A673 (cell line): ENCODE results near the gene DLL1. TPM values are rescaled to one million over a fixed set of nuclear protein-coding genes. Genes with fewer than 3 reads are reported as not detected.
"Not testable (repeated sequence)": the region's sequence is repeated elsewhere in the genome, so short reads cannot be mapped to it uniquely, and the experiment has no call there.

Experiments
- BruUV-seq: library from RNA; stranded (reverse); fragments of 400-500 nt; replicated peaks from 2 replicates; lab custom pipeline; 2021; lab: Mats Ljungman, UMichigan
- CTCF ChIA-PET: fragments of 300-600 bp; sonication (Branson Sonifier 250); formaldehyde crosslinking; loops from one replicate; lab custom pipeline; 2022; ENCODE audit warnings: antibody characterized with exemption; lab: Charles Lee
- POLR2A ChIA-PET: fragments of 300-600 bp; sonication (Branson Sonifier 250); formaldehyde crosslinking; loops from one replicate; lab custom pipeline; 2022; ENCODE audit warnings: antibody characterized with exemption; ENCODE audit not compliant: low non-redundant PET; lab: Charles Lee
- DNase-seq: peaks from one replicate; pipeline ENCODE4 v3.0.0-alpha.2; 2015; ENCODE audit warnings: low spot score
- H3K27ac ChIP-seq: fragments of 200-600 bp; sonication (generic); 2 replicates; pipeline ENCODE4 v1.5.1; 2016; ENCODE audit warnings: mixed run types, low read depth, mild to moderate bottlenecking, mixed read lengths, antibody characterized with exemption, low read length; ENCODE audit not compliant: poor library complexity, severe bottlenecking
- H3K27me3 ChIP-seq: fragments of 200-600 bp; sonication (generic); replicated peaks from 2 replicates; pipeline ENCODE4 v1.6.1; 2017; ENCODE audit warnings: mixed run types, low read depth, mild to moderate bottlenecking, mixed read lengths, antibody characterized with exemption, low read length; ENCODE audit not compliant: insufficient read depth, poor library complexity
- H3K36me3 ChIP-seq: fragments of 200-600 bp; sonication (generic); 2 replicates; pipeline ENCODE4 v1.6.1; 2016; ENCODE audit warnings: mixed run types, mild to moderate bottlenecking, mixed read lengths, antibody characterized with exemption, low read length; ENCODE audit not compliant: insufficient read depth, poor library complexity, severe bottlenecking
- H3K4me1 ChIP-seq: fragments of 200-600 bp; sonication (generic); 2 replicates; pipeline ENCODE4 v1.6.1; 2017; ENCODE audit warnings: mixed run types, mild to moderate bottlenecking, mixed read lengths, antibody characterized with exemption, low read length; ENCODE audit not compliant: insufficient read depth, poor library complexity, severe bottlenecking
- H3K4me3 ChIP-seq: fragments of 200-600 bp; sonication (generic); 2 replicates; pipeline ENCODE4 v1.5.1; 2016; ENCODE audit warnings: low read depth, mixed run types, mild to moderate bottlenecking, mixed read lengths, low read length; ENCODE audit not compliant: poor library complexity, severe bottlenecking
- H3K9me3 ChIP-seq: fragments of 200-600 bp; sonication (generic); 2 replicates; pipeline ENCODE4 v1.6.1; 2016; ENCODE audit warnings: mixed run types, low read depth, mild to moderate bottlenecking, mixed read lengths, antibody characterized with exemption, low read length; ENCODE audit not compliant: poor library complexity, severe bottlenecking
- EZH2 ChIP-seq: fragments of 200-600 bp; sonication (generic); IDR thresholded peaks from 2 replicates; pipeline ENCODE4 v1.6.1; 2017; ENCODE audit warnings: borderline replicate concordance, low read depth, mild to moderate bottlenecking, mixed read lengths, antibody characterized with exemption, low read length; ENCODE audit not compliant: poor library complexity, severe bottlenecking
- intact Hi-C: fragments of 100-400 bp; cut with micrococcal nuclease; formaldehyde crosslinking; loops from one replicate; pipeline ENCODE4 v1.10.0; 2022; ENCODE audit not compliant: unreplicated experiment
- total RNA-seq: library from RNA; stranded (reverse); gene quantifications from 2 replicates; pipeline ENCODE4 v1.2.3, GENCODE V29; 2021
- TF ChIP-seq, protein P1 (sequence below): fragments of 300-800, 200-600 bp; sonication (generic); conservative IDR thresholded peaks from 2 replicates; pipeline ENCODE4 v1.5.1; 2017; ENCODE audit warnings: low read depth, mild to moderate bottlenecking, antibody characterized with exemption, low read length, moderate library complexity, mixed read lengths

Gene DLL1
- total RNA-seq, 1 experiment from 2014 or later: 1.2 TPM

DNA sequence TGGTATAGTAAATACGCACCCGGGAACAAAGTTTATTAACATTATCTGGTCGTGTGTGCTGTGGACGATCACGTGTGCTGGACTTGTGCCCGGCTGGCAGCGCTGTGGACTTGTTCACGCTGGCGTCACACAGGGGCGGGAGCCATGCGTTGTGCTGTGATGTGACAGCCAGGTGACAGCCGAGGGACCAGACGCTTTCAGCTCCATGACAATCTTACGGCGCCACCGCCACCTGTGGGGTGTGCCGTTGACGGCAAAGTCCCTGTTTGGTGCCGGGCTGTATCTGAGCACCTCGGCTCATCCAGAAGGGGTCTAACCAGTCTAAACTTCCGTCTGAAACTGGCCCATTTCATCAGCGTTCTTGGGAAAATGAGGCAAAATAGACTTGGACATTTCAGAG lies 25.2 kb downstream of the DLL1 start:
- ChIA-PET CTCF (no interaction called here), POLR2A (no interaction called here)
- H3K27ac ChIP-seq: no peak overlapping the region
- intact Hi-C loops: no loop called here
- BruUV-seq: no TSS peak
- no peaks in the 10 kb centered on the region for H3K4me1 ChIP-seq
- H3K27me3 ChIP-seq: no peaks in the 10 kb centered on the region
- no peak overlapping the region for H3K4me3 ChIP-seq
- no peak for DNase-seq
- no peak for TF ChIP-seq EZH2
- TF ChIP-seq, protein P1, sequence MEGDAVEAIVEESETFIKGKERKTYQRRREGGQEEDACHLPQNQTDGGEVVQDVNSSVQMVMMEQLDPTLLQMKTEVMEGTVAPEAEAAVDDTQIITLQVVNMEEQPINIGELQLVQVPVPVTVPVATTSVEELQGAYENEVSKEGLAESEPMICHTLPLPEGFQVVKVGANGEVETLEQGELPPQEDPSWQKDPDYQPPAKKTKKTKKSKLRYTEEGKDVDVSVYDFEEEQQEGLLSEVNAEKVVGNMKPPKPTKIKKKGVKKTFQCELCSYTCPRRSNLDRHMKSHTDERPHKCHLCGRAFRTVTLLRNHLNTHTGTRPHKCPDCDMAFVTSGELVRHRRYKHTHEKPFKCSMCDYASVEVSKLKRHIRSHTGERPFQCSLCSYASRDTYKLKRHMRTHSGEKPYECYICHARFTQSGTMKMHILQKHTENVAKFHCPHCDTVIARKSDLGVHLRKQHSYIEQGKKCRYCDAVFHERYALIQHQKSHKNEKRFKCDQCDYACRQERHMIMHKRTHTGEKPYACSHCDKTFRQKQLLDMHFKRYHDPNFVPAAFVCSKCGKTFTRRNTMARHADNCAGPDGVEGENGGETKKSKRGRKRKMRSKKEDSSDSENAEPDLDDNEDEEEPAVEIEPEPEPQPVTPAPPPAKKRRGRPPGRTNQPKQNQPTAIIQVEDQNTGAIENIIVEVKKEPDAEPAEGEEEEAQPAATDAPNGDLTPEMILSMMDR: no peak
- no peaks in the 10 kb centered on the region for H3K9me3 ChIP-seq
- H3K36me3 ChIP-seq: no peaks in the 10 kb centered on the region

DNA sequence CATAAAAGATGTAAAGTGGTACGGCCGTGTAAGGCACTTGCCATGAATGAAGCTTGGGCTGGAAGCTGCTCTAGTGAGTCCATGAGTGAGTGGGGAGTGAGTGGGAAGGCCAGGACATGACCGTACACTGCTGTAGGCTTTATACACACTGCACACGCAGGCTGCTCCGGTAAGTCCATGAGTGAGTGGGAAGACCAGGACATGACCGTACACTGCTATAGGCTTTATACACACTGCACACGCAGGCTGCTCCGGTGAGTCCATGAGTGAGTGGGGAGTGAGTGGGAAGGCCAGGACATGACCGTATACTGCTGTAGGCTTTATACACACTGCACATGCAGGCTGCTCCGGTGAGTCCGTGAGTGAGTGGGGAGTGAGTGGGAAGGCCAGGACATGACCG lies 26.2 kb downstream of the DLL1 start:
- H3K36me3 ChIP-seq, H3K27ac ChIP-seq, intact Hi-C loops, DNase-seq, H3K4me1 ChIP-seq, BruUV-seq, H3K27me3 ChIP-seq, CTCF ChIA-PET, POLR2A ChIA-PET, H3K4me3 ChIP-seq, H3K9me3 ChIP-seq: not testable (repeated sequence)

DNA sequence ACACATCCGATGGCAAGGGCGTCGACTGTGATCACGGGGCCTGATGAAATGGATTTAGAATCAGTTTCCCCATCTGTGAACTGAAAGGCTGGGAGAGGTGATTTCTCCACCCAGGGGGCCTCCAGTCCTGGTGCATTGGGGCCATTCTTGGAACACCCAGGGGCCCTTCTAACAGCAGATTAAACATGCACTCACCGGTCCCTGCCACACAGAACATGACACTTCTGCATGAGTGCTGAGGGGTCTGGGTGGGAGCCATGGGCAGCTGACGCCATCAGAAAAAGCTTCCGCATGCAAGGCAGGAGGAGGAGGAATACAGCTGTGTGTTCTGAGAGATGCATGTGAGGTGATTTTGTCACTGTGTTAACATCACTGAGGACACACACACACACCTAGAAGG lies 26.8 kb downstream of the DLL1 start:
- no peak overlapping the region for H3K4me3 ChIP-seq
- H3K36me3 ChIP-seq: no peaks in the 10 kb centered on the region
- no peak for DNase-seq
- intact Hi-C loops: no loop called here
- CTCF ChIA-PET: no interaction called here
- no peaks in the 10 kb centered on the region for H3K9me3 ChIP-seq
- H3K4me1 ChIP-seq: no peaks in the 10 kb centered on the region
- no TSS peak for BruUV-seq
- no peak overlapping the region for H3K27ac ChIP-seq
- TF ChIP-seq, protein P1: no peak
- no peak for TF ChIP-seq EZH2
- no peaks in the 10 kb centered on the region for H3K27me3 ChIP-seq
- POLR2A ChIA-PET: no interaction called here

DNA sequence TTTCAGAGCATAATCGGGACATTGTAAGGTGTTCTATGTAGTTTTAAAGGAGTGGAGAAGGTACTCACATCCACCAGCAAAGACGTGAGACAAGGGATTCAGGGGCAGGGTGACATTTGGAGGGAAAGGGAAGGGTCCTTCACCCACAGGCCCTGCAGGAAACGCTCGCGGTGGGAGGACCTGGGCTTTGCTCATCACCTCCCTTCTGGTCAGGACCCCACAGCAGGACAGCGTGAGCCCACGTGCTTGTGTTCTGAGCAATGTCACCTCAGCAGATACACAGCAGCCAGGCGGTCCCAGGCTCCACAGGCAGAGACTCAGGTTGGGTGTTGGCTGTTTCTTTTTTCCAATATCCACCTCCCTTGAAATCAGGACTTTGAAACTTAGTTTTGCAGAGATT lies 27.5 kb downstream of the DLL1 start:
- POLR2A ChIA-PET: no interaction called here
- H3K36me3 ChIP-seq: no peaks in the 10 kb centered on the region
- H3K4me3 ChIP-seq: no peak overlapping the region
- intact Hi-C loops: no loop called here
- CTCF ChIA-PET: no interaction called here
- TF ChIP-seq EZH2: no peak
- TF ChIP-seq, protein P1: no peak
- H3K27me3 ChIP-seq: no peaks in the 10 kb centered on the region
- H3K4me1 ChIP-seq: no peaks in the 10 kb centered on the region
- DNase-seq: no peak
- no peaks in the 10 kb centered on the region for H3K9me3 ChIP-seq
- no TSS peak for BruUV-seq
- no peak overlapping the region for H3K27ac ChIP-seq
